C4-2B (cell line): ENCODE measurements around the gene PTPRN2.
"Not testable (repeated sequence)": the region's sequence is repeated elsewhere in the genome, so short reads cannot be mapped to it uniquely, and the experiment has no call there.

ENCODE experiments used
- H3K27ac ChIP-seq: fragments of 450-650 bp; 2 replicates; pipeline ENCODE4 v1.5.1; 2017
- ZFX ChIP-seq: fragments of 450-650 bp; IDR thresholded peaks from 2 replicates; pipeline ENCODE4 v1.6.1; 2017
- TF ChIP-seq, protein P1 (sequence below): fragments of 450-650 bp; conservative IDR thresholded peaks from 2 replicates; pipeline ENCODE4 v1.5.1; 2017; ENCODE audit warnings: mild to moderate bottlenecking

PTPRN2 gene

GRCh38 chr7:157734676-157735640, 852.7 kb downstream of the PTPRN2 start:
- TF ChIP-seq ZFX, result no peak
- TF ChIP-seq, protein P1, sequence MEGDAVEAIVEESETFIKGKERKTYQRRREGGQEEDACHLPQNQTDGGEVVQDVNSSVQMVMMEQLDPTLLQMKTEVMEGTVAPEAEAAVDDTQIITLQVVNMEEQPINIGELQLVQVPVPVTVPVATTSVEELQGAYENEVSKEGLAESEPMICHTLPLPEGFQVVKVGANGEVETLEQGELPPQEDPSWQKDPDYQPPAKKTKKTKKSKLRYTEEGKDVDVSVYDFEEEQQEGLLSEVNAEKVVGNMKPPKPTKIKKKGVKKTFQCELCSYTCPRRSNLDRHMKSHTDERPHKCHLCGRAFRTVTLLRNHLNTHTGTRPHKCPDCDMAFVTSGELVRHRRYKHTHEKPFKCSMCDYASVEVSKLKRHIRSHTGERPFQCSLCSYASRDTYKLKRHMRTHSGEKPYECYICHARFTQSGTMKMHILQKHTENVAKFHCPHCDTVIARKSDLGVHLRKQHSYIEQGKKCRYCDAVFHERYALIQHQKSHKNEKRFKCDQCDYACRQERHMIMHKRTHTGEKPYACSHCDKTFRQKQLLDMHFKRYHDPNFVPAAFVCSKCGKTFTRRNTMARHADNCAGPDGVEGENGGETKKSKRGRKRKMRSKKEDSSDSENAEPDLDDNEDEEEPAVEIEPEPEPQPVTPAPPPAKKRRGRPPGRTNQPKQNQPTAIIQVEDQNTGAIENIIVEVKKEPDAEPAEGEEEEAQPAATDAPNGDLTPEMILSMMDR, result no peak
- H3K27ac ChIP-seq, result no peak overlapping the region

- H3K27ac ChIP-seq, result not testable (repeated sequence)
Observed at GRCh38 chr7:157733760-157734395, 853.7 kb downstream of the PTPRN2 start.

DNA sequence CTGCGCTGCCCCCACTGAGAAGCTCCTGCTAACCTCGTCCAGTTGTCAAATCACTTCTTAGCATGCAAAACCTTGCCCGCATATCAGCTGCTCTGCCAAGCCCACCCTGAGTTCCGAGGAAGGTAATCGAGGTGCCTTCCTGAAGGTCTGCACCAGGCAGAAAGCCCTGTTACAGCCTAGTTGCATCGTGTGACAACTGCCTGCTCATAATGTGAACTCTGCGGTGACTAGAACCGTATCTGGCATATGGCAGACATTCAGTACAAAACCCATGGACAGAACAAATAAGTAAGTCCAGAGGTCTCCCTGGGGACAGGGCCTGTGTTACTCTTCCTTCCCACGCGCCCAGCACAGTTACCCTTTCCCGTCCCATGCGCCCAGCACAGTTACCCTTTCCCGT, 856.5 kb downstream of the PTPRN2 start:
- TF ChIP-seq ZFX, result no peak
- TF ChIP-seq, protein P1, result no peak
- H3K27ac ChIP-seq, result no peak overlapping the region

DNA sequence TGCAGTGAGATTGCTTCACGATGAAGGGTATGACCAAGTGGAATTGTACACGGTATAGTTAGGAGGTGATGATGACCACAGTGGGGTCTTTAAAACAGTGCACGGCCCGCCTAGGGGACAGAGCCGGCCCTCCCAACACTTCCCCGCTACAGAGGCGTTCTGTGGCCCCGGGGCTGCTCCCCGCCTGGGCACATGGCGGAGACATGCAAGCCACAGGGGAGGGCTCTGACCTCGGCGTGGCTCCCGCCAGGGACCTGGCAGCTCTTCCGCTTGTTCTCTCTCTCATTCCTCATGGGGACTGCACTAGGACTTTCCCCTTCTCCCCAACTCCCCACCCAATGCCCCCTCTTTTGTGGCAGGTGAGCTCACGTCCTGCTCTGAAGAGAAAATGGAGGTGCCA, 857.0 kb downstream of the PTPRN2 start:
- peak overlapping the region; percentile 32 for H3K27ac ChIP-seq
- TF ChIP-seq, protein P1, result no peak
- no peak for TF ChIP-seq ZFX

DNA sequence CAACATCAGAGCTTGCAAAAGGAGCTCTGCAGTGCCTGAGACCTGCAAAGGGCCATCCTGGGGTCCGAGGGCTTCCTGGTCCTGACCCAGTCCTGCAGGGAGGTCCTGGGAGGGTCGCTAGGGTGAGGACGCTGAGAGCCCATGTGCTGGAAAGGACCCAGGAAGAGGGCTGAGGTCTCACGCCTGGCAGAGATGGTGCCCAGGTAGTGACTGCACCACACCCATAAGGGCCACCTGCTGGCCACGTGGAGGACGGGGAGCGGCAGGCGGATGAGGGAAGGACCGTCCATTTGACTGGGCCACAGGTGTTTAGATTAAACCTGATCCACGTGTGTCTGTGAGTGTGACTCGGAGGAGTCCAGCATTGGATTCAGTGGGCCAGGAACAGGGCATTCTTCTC, 858.1 kb downstream of the PTPRN2 start:
- H3K27ac ChIP-seq, result peak overlapping the region; percentile 32
- TF ChIP-seq ZFX, result no peak
- TF ChIP-seq, protein P1, result no peak; the same call in 1 of the 2 replicates

DNA sequence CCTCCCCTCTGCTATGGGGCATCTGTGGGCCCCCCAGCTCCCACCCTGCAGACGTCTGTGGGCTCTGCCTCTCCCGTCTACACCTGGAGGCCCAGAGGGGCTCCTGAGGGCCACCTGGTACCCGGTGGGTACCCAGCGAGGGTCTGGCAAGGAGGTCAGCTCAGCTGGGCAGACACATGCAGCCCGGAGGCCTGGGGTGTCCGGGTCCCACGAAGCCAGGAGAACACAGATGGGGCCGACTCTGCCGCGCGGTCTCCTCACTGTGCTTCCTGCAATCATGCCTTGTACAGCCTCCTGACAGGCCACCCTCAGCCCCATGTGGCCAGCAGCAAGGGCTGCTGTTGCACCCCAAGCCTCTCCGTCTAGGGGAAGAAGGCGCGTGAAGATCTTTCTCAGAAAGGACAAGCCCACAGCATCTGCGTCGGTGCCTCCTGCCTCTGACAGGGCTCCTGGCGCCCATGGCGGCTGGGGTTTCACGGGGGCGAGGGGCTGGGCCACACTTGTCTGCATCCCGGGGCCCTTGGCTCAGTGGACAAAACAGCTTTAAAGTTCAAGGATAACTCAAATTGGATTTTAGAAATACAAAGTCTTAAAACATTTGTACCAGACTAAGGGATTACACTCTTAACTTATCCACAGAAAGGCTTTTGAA, 859.5 kb downstream of the PTPRN2 start:
- H3K27ac ChIP-seq, result no peak overlapping the region
- TF ChIP-seq, protein P1, result no peak
- no peak for TF ChIP-seq ZFX

DNA sequence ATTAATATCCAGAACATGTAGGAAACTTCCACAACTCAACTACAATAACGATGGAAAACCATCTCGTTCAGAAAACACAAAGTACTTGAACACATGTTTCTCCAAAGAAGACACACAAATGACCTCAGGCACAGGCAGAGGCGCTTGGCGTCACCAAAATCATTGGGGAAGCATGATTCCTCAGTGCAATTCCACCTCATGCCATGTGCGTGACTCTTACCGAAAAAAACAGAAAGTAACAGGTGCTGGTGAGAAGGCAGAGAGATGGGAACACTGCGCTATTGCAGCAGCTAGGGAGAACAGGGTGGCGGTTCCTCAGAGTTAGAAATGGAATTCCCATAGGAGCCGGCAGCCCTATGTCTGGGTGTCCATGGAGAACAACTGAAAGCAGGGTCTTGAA, 860.9 kb downstream of the PTPRN2 start:
- H3K27ac ChIP-seq, result no peak overlapping the region
- TF ChIP-seq, protein P1, result no peak
- no peak for TF ChIP-seq ZFX

DNA sequence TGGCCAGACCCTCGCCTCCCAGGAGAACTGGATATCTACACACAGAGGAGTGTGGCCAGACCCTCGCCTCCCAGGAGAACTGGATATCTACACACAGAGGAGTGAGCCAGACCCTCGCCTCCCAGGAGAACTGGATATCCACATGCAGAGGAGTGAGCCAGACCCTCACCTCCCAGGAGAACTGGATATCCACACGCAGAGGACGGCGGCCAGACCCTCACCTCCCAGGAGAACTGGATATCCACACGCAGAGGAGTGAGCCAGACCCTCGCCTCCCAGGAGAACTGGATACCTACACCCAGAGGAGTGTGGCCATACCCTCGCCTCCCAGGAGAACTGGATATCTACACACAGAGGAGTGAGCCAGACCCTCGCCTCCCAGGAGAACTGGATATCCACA, 862.3 kb downstream of the PTPRN2 start:
- H3K27ac ChIP-seq, result not testable (repeated sequence)
